ENCODE data around the gene CDAN1.

GRCh38 chr15:42721916-42722315 lies 15.0 kb downstream of the CDAN1 start:
- no peak for TF ChIP-seq POLR2A (IDR thresholded peaks at IDR 0.05; ENCODE audit: low read depth, low read length)
- no peak for TF ChIP-seq CEBPB (IDR thresholded peaks at IDR 0.05; ENCODE audit: low read depth, low read length)
- TF ChIP-seq CTCF (conservative IDR thresholded peaks at IDR 0.05; ENCODE audit: low read depth, low read length): no peak
- no peak for TF ChIP-seq MXI1 (IDR thresholded peaks at IDR 0.05; ENCODE audit: borderline replicate concordance, low read depth, low read length)
- TF ChIP-seq RAD21 (IDR thresholded peaks at IDR 0.05; ENCODE audit: low read length): no peak
- TF ChIP-seq BHLHE40 (IDR thresholded peaks at IDR 0.05; ENCODE audit: low read depth, low read length): no peak
- TF ChIP-seq SMC3 (IDR thresholded peaks at IDR 0.05; ENCODE audit: low read depth, low read length): no peak
- no peak for TF ChIP-seq MAZ (IDR thresholded peaks at IDR 0.05; ENCODE audit: borderline replicate concordance, low read depth, low read length)
- TF ChIP-seq RCOR1 (IDR thresholded peaks at IDR 0.05; ENCODE audit: insufficient replicate concordance, low read length): no peak

Data from IMR-90 (cell line).